ENCODE measurements around the gene ALPG. TPM values are rescaled to one million over a fixed set of nuclear protein-coding genes. Genes with fewer than 3 reads are reported as not detected.
A peak's percentile ranks its signal among the peaks of the same experiment; 100 is the strongest.
"Not testable (repeated sequence)": the region's sequence is repeated elsewhere in the genome, so short reads cannot be mapped to it uniquely, and the experiment has no call there.

Gene ALPG
- total RNA-seq, 1 experiment from 2014 or later: not detected

DNA sequence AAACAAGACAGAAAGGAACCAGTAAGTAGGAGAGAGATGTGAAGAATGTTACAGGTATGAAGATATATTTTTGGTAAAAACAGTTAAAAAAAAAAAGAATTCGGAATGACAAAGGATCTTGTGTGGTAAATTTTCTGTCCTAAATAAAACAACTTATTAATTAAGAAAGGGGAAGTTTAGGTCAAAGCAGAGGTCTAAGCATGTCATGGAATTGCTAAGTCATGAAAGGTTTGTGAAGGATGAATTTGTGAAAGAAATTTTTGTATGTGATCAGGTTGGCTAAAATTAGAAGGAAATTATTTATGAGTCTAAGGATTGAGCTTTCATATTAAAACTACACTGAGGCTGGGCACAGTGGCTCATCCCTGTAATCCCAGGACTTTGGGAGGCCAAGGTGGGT, 11.1 kb upstream of the ALPG start:
- DNase-seq (ENCODE audit: low spot score): no peak

DNA sequence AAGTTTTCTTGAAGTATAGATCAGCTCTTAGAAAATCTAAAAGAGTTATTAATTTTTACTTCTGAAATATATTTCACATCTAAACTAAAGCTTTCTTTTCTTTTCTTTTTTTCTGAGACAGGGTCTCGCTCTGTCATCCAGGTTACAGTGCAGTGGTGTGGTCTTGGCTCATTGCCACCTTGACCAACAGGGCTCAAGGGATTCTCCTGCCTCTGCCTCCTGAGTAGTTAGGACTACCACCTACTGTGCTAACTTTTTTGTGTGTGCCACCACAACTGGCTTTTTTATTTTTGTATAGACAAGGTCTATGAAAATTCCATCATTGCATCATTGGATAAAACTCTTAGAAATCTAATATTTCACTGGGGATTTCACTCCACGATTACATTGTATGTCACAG, 10.0 kb upstream of the ALPG start:
- no peak for DNase-seq (ENCODE audit: low spot score)

DNA sequence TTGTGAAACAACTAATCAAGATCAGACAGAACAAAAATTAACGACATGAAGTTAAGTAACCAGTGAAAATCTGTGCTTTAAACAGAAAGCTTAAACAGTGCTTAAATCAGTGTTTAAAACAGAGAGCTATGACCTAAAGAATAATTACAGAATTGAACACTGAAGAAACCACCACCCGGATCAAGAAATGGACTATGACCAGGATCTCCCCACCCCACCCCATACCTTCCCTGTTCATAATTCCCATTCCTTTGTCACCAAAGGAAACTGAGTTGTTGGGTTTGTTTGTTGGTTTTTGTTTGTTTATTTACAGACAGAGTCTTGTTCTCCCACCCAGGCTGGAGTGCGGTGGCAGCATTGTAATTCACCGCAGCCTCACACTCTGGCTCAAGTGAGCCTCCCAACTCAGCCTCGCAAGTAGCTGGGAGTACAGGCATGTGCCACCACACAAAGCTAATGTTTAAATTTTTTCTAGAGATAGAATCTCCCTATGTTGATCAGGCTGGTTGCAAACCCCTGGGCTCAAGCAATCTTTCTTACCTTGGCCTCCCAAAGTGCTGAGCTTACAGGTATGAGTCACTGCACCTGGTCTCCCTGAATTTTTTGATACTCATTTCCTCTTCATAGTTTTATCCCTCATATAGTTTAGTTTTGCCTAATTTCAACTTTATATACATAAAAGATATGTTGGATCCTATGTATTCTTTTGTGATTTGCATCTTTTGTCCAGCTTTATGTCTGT, 8.2 kb upstream of the ALPG start:
- peak; percentile 75 for DNase-seq (ENCODE audit: low spot score)

DNA sequence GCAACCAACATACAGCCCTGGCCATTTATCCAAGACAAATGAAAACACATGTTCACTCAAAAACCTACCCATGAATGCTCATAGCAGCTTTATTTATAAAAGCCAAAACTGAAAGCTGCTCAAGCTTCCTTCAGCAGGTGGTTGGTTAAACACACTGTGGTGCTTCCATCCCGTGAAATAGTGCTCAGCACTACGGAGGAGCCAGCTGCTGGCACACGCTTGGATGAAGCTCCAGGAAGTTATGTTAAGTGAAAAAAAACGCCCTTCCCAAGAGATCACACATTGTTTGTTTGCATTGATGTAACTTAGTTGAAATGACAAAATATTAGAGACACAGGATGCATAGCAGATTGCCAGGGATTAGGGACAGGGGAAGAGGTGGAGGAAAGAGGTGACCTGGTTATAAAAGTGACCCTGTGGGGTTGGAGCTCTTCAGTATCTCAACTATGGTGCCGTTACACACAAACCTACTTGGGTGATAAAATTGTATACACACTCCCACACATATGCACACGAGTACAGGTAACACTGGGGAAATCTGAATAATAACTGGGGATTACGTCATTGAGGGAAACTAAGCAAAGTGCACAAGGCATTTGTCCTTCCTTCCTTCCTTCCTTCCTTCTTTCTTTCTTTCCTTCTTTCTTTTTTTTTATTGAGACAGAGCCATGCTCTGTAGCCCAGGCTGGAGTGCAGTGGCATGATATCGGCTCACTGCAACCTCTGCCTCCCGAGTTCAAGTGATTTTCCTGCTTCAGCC, 6.2 kb upstream of the ALPG start:
- DNase-seq (ENCODE audit: low spot score): peak; percentile 21

DNA sequence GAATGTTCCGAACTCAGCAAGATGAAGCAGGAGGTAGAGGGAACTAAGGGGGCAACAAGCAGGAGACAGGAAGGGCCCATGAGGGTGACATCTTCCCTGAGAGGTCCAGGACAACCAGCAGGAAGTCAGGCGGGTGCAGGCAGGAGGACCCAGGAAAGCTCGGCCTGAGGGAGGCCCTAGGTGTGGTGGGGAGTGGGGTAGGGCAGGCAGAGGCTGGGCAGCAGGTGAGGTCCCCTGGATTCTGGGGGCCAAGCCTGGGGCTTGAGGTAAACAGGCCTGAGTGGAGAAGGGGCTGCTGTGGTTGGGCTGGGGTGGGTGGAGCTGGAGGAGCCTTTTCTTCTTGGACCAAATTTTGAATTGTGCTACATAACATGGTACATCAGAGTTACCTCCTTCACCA, 4.1 kb upstream of the ALPG start:
- no peak for DNase-seq (ENCODE audit: low spot score)

DNA sequence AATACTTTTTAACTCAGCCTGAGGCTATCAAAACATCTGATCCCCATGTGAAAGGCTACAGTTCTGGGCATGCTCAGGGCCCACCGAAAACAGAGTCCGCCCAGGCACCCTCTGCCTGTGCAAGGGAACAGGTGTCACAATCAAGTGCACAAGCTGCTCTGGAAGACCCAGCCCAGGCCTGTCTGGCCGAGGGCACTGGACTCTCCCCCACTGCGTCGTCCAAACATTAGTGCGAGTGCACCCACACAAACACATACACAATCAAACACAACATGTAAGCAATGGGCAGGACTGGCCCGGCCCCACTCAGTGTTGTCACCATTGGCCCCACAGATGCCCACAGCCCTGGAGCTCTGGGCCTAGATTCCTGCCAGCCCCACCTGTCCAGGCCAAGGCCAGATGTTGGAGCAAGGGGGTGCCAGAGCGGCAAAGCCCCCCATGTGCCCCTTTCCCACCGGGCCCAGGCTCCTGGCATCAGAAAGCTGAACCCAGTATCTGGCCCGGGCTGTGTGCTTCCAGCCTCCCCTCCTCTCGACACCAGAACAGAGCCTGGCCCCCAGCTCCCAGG, 617 bp upstream of the ALPG start:
- DNase-seq (ENCODE audit: low spot score): no peak

DNA sequence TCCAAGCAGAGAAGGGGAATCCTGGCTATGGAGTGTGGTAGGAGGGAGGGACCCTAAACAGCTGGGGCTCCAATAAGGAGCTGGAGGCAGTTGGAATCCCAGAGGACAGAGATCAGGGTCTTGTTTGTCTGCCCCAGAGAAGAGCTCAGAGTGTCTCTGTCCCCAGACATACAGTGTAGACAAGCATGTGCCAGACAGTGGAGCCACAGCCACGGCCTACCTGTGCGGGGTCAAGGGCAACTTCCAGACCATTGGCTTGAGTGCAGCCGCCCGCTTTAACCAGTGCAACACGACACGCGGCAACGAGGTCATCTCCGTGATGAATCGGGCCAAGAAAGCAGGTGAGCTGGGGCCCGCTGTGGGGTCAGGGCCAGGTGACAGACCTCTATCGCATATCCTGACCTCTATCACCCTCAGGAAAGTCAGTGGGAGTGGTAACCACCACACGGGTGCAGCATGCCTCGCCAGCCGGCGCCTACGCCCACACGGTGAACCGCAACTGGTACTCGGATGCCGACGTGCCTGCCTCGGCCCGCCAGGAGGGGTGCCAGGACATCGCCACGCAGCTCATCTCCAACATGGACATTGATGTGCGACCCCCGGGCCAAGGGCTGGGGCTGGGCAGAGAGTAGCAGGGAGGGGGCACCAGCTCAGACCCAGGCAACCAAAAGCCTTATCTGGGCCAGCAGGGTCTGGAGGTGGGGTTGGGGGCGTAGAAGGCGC, 945 bp downstream of the ALPG start:
- DNase-seq (ENCODE audit: low spot score): not testable (repeated sequence)

DNA sequence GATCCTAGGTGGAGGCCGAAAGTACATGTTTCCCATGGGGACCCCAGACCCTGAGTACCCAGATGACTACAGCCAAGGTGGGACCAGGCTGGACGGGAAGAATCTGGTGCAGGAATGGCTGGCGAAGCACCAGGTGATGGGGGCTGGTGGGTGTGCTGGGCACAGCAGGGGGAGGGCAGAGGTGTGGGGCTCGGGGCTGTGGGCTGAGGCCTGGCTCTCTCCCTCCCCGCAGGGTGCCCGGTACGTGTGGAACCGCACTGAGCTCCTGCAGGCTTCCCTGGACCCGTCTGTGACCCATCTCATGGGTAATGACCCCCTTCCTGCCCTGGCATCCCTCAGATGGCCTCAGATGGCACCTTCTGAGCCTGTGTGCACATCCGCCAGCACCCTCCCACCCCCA, 1.6 kb downstream of the ALPG start:
- DNase-seq (ENCODE audit: low spot score): not testable (repeated sequence)

DNA sequence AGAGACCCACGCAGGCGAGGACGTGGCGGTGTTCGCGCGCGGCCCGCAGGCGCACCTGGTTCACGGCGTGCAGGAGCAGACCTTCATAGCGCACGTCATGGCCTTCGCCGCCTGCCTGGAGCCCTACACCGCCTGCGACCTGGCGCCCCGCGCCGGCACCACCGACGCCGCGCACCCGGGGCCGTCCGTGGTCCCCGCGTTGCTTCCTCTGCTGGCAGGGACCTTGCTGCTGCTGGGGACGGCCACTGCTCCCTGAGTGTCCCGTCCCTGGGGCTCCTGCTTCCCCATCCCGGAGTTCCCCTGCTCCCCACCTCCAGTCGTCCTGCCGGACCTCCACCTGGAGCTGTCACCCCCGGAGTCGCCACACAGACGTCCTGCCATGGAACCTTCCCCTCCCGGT, 3.0 kb downstream of the ALPG start:
- DNase-seq (ENCODE audit: low spot score): not testable (repeated sequence)

DNA sequence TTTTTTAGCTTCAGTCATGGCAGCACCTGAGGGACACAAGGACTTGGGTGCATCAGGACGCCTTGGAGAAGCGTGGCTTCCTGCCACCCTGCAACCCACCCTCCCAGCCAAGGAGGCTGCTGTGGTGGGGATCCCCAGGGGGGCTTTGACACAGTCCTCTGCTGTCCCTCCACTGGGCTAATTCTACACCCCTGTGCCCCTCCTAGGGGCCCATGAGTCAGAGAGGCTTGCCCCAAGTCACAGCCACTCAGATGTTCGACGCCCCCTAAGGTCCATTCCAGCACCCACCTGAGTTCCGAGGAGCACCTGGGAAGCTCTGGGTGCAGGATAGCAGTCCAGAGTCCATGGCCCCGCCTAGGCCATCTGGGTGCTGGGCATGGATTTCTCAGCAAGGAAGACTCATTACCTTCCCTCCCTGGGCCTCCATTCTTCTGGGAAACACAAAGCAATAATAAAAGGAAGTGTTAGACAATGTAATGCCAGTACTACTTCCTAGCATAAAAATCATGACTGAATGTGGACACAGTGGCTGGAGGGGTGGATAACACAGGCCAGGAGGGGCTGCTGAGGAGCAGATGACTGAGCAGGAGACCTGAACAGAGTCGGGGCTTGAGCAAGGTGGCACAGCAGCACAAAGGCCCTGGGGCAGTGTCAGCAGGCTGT, 3.7 kb downstream of the ALPG start:
- no peak for DNase-seq (ENCODE audit: low spot score)

DNA sequence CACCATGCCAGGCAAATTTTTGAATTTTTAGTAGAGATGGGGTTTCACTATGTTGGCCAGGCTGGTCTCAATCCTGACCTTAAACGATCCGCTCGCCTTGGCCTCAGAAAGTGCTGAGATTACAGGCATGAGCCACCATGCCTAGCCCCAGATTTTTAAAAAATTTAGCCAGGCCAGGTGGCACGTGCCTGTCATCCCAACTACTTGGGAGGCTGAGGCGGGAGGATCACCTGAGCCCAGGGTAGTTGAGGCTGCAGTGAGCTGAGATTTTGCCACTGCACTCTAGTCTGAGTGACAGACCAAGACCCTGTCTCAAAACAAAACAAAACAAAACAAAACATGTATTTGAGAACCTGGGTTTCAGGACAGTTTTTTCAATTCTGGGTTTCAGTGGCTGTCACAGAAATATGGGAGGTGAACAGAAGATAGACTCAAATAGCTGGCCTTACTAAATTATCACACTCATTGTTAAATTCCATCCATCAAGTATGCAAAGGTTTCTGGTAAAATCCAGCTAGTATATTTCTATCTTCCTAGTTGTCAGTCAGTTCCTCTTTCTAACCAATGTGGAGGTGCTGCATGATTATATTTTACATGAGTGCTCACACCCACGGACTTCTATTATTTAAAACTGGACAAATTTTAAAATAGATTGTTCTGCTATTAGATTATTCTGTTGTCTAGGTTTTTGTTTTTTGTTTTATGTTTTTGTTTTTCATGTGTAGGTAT, 5.4 kb downstream of the ALPG start:
- DNase-seq (ENCODE audit: low spot score): no peak

DNA sequence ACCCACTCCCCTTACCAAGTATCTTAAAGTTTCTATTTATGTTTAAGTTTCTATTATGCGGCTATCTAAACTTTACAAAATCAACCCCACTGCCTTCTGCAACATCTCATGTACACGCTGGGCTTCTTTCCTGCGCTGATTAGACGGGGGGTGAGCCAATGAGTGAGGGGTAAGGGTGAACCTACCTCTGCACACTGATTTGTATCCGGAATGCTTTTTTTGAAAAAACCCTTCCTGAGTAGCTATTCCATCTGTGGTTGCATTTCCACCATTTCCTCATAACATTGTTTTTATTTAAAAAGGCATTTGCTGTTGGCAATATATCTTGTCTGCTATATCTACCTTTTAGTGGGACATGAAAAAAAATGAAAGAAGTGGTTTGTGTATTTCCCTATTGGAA, 6.3 kb downstream of the ALPG start:
- DNase-seq (ENCODE audit: low spot score): no peak

DNA sequence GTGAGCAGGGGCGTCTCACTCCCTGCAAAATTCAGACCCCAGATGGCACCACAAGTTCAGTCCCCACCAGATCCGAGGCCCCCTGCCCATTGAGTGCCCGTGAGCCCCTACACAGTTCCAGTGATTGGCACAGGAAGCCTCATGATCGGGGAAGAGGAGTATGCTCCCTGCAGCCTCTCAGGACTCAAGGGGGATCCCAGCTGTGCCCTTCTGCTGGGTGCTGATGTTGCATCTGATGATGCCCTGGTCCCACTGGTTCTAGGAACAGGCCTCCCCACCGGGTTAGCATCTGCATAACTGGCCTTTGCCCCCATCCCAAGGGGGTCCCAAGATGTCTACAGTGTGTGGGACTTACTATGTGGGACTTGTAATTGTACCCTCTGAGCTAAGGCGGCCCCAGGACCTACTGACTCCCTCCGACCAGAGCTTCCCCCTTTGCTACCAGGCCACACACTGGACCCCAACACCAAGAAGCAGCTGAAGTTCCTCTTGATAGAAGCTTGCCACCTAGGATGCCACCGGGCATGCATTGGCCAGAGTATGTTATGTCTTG, 8.6 kb downstream of the ALPG start:
- DNase-seq (ENCODE audit: low spot score): no peak

DNA sequence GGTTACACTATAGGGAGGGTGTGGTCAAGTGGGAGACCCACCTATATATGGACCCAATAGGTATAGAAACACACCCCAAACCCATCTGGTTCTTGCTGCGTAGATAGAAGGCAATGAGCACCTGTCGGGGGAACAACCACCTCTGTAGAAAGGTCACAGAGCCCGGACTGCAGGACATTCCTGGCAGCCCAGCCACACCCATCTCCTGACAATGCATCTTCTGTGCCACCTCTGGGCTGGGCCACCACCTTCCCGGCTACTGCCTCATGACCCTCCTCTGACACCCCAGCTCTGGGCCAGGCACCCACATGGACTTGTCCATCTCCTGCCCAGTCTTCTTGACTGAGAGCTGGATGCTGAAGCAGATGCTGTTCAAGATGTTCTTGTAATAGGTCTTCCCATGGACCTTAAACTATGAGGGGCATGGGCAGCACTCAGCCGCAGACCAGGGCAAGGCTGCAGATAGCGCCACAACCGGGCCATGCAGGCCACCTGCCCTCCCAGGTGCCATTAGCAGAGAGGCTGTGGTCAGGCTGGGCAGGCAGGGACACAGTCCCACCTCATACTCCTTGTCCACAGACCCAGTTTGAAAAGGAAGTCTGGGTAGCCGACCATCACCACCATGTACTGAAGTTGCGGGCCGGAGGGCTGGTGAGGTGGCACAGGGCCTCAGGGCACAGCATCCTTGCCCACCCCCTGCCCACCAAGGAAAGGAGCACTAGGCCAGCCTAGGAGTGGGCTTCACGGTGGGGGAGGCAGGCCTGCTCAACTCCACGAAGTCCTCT, 9.3 kb downstream of the ALPG start:
- peak; percentile 29 for DNase-seq (ENCODE audit: low spot score)

DNA sequence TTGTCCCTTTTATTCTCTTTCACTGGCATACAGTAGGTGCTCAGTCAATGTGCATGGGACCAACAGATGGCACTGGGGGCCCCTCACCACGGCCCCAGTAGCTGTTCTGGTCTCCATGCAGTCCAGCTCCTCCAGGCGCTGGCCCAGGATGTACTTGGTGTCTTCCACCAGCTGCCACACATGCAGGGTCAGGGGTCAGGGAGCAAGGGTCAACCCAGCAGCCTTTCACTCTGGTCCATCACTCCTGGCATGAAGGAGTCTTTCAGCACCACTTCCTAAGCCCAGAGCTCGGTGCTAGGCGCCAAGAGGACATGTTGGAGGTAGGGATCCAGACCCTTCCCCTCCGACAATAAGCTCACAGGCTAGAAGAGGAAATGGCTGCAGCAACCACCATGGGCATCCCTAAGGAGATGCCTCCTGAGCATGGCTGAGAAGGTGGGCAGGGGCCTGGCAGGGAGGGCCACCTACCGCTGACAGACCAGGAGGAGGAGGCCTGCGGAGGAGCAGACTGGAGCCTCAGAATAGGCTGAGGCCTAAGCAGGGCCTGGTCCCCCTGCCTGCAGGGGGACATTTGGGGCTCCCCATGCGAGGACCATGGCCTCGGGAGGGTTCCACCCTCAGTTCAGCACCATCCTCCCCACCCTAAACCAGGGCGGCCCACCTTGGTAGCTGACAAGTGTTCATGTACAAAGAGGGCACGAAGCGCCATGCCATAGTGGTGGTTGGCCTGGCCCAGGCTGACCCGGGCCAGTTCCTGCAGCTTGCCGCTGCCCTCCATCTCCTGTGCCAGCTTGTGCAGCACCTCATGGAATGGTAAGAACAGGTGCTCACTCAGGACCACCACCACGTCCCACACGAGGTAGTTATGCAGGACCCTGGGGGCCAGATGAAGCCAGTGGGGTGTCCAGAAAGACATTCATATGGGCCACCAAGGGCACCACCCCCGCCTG, 10.2 kb downstream of the ALPG start:
- DNase-seq (ENCODE audit: low spot score): no peak

DNA sequence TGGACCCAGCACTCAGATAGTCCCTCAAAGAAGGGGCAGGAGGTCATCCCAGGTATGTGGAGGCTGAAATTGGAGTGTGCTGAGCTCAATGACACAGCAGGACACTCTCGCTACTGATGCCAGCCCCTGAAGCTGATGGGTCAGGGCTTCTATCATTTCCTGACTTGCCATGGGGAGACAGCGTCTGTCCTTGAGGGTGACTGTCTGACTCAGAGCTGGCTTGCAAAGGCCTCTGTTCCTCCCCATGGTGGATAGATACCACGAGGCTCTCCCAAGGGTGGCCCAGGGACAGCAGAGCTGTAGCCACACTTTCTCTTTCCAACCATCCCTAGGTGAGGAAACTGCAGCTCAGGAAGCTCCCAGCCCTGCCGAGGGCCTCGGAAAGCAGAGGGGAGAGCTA, 10.8 kb downstream of the ALPG start:
- no peak for DNase-seq (ENCODE audit: low spot score)

DNA sequence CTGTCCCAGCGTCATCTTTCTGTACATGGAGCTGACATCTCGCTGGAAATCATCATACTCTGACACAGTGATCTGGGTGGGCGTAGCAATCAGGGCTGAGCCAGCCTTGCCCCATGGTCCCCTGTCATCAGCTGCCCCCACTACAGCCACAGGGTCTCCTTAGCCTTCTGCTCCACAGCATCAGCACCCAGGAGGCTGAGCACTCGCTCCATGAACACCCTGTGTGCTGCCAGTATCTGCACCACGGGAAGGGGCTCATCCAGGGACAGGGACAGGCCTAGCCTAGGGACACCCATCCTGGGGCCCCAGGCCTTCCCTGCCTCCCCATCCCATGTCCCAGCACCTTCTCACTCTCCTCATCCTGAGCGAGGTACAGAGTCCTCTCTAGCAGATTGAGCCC, 11.4 kb downstream of the ALPG start:
- no peak for DNase-seq (ENCODE audit: low spot score)

DNA sequence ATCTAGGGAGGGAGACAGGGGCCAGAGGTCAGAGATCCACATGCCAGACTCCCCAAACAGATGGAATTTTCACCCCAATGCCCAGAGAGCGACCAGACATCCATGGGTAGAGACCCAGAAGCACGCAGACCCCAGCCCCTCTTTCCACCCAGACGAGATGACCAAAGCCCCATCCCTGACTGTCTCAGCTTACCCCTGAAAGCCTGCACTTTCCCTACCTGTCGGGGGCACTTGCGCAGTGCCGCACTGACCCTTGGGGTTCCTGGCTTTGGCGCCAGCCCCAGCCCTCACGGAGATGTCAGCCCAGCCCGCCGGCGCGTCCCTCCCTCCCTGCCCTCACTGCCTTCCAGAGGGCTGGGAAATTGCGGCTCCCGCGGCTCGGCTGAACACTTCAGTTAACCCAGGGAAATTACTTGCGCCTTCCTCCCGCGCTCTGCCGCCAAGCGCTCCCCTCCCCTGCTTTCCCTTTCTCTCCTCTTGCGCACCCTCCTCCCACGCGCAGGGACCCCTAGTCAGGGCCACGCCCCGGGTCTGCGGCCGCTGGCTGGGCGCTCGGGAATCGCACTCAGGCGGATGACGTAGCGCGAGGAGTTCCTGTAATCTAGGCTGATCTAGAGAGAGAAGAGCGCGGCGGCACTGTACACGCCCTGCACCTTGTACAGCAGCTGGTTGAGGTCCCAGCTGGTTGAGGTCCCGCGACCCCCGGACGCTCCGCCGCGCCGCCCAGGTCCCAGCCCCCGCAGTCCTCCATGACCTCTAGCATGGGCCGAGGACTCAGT, 12.0 kb downstream of the ALPG start:
- DNase-seq (ENCODE audit: low spot score): no peak

Measured in HT-29 (cell line).